ENCODE measurements around the gene INSYN1. TPM values are rescaled to one million over a fixed set of nuclear protein-coding genes. Genes with fewer than 3 reads are reported as not detected.

Gene INSYN1
- polyA plus RNA-seq, 3 donors = not detected

DNA sequence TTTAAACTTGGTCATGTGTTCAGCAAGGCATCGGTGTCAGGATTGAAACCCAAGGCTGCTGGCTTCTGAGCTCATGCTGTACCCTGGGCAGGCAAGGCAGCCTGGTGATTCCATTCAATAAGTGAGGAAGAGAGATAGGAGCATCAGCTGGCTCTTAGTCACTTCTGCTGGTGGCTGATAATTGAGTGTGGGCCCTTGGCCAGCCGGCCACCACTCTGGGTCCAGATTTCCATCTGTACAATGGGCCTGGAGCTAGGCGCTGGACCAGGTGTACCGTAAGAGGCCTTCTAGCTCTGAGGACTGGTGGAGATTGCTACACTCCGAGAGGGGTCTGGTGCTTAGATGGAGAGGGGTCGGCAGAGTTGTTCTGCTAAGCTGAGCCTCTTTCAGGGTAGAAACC lies 64.7 kb downstream of the INSYN1 start:
- Mint-ChIP-seq H3K4me3 (no peak overlapping the region), H3K4me1 (peaks cover 11% of the 10 kb centered on the region), H3K9me3 (peaks cover 0 to 11% (median 4%) of the 10 kb centered on the region in 7 donors), H3K36me3 (peaks cover 2% of the 10 kb centered on the region in 2 donors), H3K27ac (no peak overlapping the region), H3K27me3 (ENCODE audit: low read depth in 3 of 3) (peaks cover 40 to 56% (median 49%) of the 10 kb centered on the region in 3 donors)
- Histone ChIP-seq H3K27me3 (ENCODE audit: control insufficient read depth in 2 of 2, insufficient read depth in 2 of 2, low read length in 2 of 2) (peaks cover 41 to 64% of the 10 kb centered on the region in 2 donors), H3K36me3 (replicated peaks in 1 of 2; ENCODE audit: control insufficient read depth in 1 of 2, insufficient read depth in 2 of 2, low read length in 2 of 2) (no peaks in the 10 kb centered on the region), H3K9ac (ENCODE audit: insufficient read depth, low read length, poor library complexity, severe bottlenecking) (no peak overlapping the region), H3K4me3 (replicated peaks in 1 of 3; ENCODE audit: low read depth in 2 of 3, low read length in 3 of 3) (no peak overlapping the region), H3K79me2 (ENCODE audit: insufficient read depth, low read length) (no peaks in the 10 kb centered on the region), H3K4me2 (replicated peaks; ENCODE audit: extremely low read depth, low read length, poor library complexity, severe bottlenecking) (no peak overlapping the region), H4K20me1 (ENCODE audit: insufficient read depth, low read length) (no peaks in the 10 kb centered on the region), H3K4me1 (ENCODE audit: control insufficient read depth in 1 of 2, insufficient read depth in 2 of 2, low read length in 2 of 2) (peaks cover 8 to 10% of the 10 kb centered on the region in 2 donors), H3K9me3 (replicated peaks in 1 of 2; ENCODE audit: control insufficient read depth in 1 of 2, insufficient read depth in 1 of 2, low read length in 2 of 2) (no peaks in the 10 kb centered on the region), H3K27ac (ENCODE audit: low read depth in 1 of 2, low read length in 2 of 2) (no peak overlapping the region), H2AFZ (ENCODE audit: insufficient read depth, low read depth, low read length, poor library complexity, severe bottlenecking) (no peak overlapping the region)
- intact Hi-C loops (cut with micrococcal nuclease) = no loop called here
- no peak for DNase-seq
- 98% methylated on average over 6 of the region's 6 CpGs for WGBS (ENCODE audit: insufficient coverage)
- TF ChIP-seq, protein P1, sequence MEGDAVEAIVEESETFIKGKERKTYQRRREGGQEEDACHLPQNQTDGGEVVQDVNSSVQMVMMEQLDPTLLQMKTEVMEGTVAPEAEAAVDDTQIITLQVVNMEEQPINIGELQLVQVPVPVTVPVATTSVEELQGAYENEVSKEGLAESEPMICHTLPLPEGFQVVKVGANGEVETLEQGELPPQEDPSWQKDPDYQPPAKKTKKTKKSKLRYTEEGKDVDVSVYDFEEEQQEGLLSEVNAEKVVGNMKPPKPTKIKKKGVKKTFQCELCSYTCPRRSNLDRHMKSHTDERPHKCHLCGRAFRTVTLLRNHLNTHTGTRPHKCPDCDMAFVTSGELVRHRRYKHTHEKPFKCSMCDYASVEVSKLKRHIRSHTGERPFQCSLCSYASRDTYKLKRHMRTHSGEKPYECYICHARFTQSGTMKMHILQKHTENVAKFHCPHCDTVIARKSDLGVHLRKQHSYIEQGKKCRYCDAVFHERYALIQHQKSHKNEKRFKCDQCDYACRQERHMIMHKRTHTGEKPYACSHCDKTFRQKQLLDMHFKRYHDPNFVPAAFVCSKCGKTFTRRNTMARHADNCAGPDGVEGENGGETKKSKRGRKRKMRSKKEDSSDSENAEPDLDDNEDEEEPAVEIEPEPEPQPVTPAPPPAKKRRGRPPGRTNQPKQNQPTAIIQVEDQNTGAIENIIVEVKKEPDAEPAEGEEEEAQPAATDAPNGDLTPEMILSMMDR (IDR thresholded peaks at IDR 0.05) = no peak

DNA sequence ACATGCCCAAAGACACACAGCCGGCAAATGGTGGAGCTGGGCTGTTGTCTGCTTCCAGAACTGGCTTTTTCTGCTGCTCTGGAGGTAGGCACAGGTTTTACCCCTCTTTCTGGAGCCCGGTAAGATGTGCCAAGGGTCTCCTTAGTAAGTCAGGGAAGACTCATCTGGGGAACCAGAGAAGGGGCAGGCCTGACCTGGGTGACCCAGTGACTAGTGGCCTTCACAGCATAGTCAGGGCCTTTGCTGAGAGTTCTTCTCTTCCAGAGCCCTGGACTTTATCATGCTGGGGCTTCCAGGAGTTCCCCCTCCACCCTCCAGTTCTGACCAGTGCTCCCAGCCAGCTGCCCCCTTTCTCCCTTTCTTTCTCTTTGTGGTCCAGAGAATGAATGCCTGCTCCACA lies 65.8 kb downstream of the INSYN1 start:
- no peaks in the 10 kb centered on the region for H3K9me3 ChIP-seq (replicated peaks in 1 of 2; ENCODE audit: control insufficient read depth in 1 of 2, insufficient read depth in 1 of 2, low read length in 2 of 2)
- H3K36me3 Mint-ChIP-seq = peaks cover 2 to 4% of the 10 kb centered on the region in 2 donors
- DNase-seq = no peak
- no peaks in the 10 kb centered on the region for H4K20me1 ChIP-seq (ENCODE audit: insufficient read depth, low read length)
- H3K27ac Mint-ChIP-seq = no peak overlapping the region
- H3K79me2 ChIP-seq (ENCODE audit: insufficient read depth, low read length) = no peaks in the 10 kb centered on the region
- 88% methylated on average over 2 of the region's 2 CpGs for WGBS (ENCODE audit: insufficient coverage)
- H3K4me3 Mint-ChIP-seq = no peak overlapping the region
- intact Hi-C loops (cut with micrococcal nuclease) = no loop called here
- peaks cover 0 to 14% (median 4%) of the 10 kb centered on the region in 7 donors for H3K9me3 Mint-ChIP-seq
- no peaks in the 10 kb centered on the region for H3K36me3 ChIP-seq (replicated peaks in 1 of 2; ENCODE audit: control insufficient read depth in 1 of 2, insufficient read depth in 2 of 2, low read length in 2 of 2)
- H3K9ac ChIP-seq (ENCODE audit: insufficient read depth, low read length, poor library complexity, severe bottlenecking) = no peak overlapping the region
- TF ChIP-seq, protein P1 (IDR thresholded peaks at IDR 0.05) = no peak
- peaks cover 34 to 62% of the 10 kb centered on the region in 2 donors for H3K27me3 ChIP-seq (ENCODE audit: control insufficient read depth in 2 of 2, insufficient read depth in 2 of 2, low read length in 2 of 2)
- H3K4me1 ChIP-seq (ENCODE audit: control insufficient read depth in 1 of 2, insufficient read depth in 2 of 2, low read length in 2 of 2) = peaks cover 8 to 10% of the 10 kb centered on the region in 2 donors
- peaks cover 12% of the 10 kb centered on the region for H3K4me1 Mint-ChIP-seq
- no peak overlapping the region for H2AFZ ChIP-seq (ENCODE audit: insufficient read depth, low read depth, low read length, poor library complexity, severe bottlenecking)
- H3K27me3 Mint-ChIP-seq (ENCODE audit: low read depth in 3 of 3) = peaks cover 45 to 58% (median 54%) of the 10 kb centered on the region in 3 donors
- no peak overlapping the region for H3K27ac ChIP-seq (ENCODE audit: low read depth in 1 of 2, low read length in 2 of 2)
- H3K4me3 ChIP-seq (replicated peaks in 1 of 3; ENCODE audit: low read depth in 2 of 3, low read length in 3 of 3) = no peak overlapping the region
- no peak overlapping the region for H3K4me2 ChIP-seq (replicated peaks; ENCODE audit: extremely low read depth, low read length, poor library complexity, severe bottlenecking)
